Melanocyte of skin (primary cell): ENCODE measurements around the gene PSME2. TPM values are rescaled to one million over a fixed set of nuclear protein-coding genes. Genes with fewer than 3 reads are reported as not detected.

Experiments used
- small RNA-seq, 2 donors: library from RNA; depleted of rRNA; stranded (forward); fragments of <200 nt; gene quantifications; one replicate each; pipeline ENCODE3, GENCODE V24; 2012
- total RNA-seq, 2 donors: library from RNA; depleted of rRNA; stranded (reverse); fragments of >200 nt; gene quantifications; 2 replicates each; pipeline ENCODE4 v1.2.3, GENCODE V29; 2012

The PSME2 gene
- total RNA-seq, 2 donors: 163 to 168 TPM

Small RNA genes lying within 50 kb of the gene (small RNA-seq; reads per million reads assigned to genes)
- 0.29 to 0.73 reads per million in 2 donors for gene AL136295.4
- 0 to 0.17 reads per million in 2 donors for gene IPO4
- gene IRF9: 0 to 0.26 reads per million in 2 donors
- 0.04 to 0.41 reads per million in 2 donors for gene RNA5SP383

Other genes starting within 250 kb of the PSME2 start
- 10 to 100 TPM; 30.6 to 34.4 TPM for gene DHRS4, start 192.8 kb downstream of the PSME2 start, total RNA-seq
- gene DHRS4L2, start 157.7 kb downstream of the PSME2 start, total RNA-seq: 10 to 100 TPM in 1 of 2 donors, 1 to 10 TPM in 1; 8.9 to 11.7 TPM
- gene CARMIL3, start 94.6 kb downstream of the PSME2 start, total RNA-seq: 1 to 10 TPM in 1 of 2 donors, under 1 TPM in 1; 1.00 to 1.7 TPM
- not detected for gene CPNE6, start 75.0 kb downstream of the PSME2 start, total RNA-seq
- gene PCK2, start 52.3 kb downstream of the PSME2 start, total RNA-seq: 10 to 100 TPM in 1 of 2 donors, 1 to 10 TPM in 1; 9.3 to 16.7 TPM
- 10 to 100 TPM; 74.3 to 83.3 TPM for gene DCAF11, start 31.8 kb downstream of the PSME2 start, total RNA-seq
- 1 to 10 TPM; 1.7 to 2.0 TPM for gene NRL, start 31.7 kb downstream of the PSME2 start, total RNA-seq
- under 1 TPM in 1 of 2 donors, not detected in 1; 0.34 TPM for gene FITM1, start 16.0 kb downstream of the PSME2 start, total RNA-seq
- 100 to 1,000 TPM; 116 TPM for gene PSME1, start 10.4 kb downstream of the PSME2 start, total RNA-seq
- 10 to 100 TPM; 16.9 to 18.6 TPM for gene EMC9, start 5.0 kb downstream of the PSME2 start, total RNA-seq
- 10 to 100 TPM; 58.8 to 76.9 TPM for gene RNF31, start 888 bp upstream of the PSME2 start, total RNA-seq
- gene IRF9, start 14.7 kb upstream of the PSME2 start, total RNA-seq: 100 to 1,000 TPM; 161 to 192 TPM
- gene REC8, start 25.5 kb upstream of the PSME2 start, total RNA-seq: 10 to 100 TPM in 1 of 2 donors, 1 to 10 TPM in 1; 8.9 to 29.0 TPM
- gene IPO4, start 42.2 kb upstream of the PSME2 start, total RNA-seq: 10 to 100 TPM; 38.2 to 69.3 TPM
- 10 to 100 TPM; 57.6 to 60.9 TPM for gene TM9SF1, start 48.8 kb upstream of the PSME2 start, total RNA-seq
- not detected for gene TSSK4, start 59.1 kb upstream of the PSME2 start, total RNA-seq
- 10 to 100 TPM in 1 of 2 donors, 1 to 10 TPM in 1; 8.3 to 12.4 TPM for gene CHMP4A, start 66.9 kb upstream of the PSME2 start, total RNA-seq
- gene MDP1, start 69.5 kb upstream of the PSME2 start, total RNA-seq: 1 to 10 TPM; 3.3 to 7.9 TPM
- gene NEDD8, start 85.8 kb upstream of the PSME2 start, total RNA-seq: 10 to 100 TPM; 80.2 to 96.6 TPM
- gene GMPR2, start 86.3 kb upstream of the PSME2 start, total RNA-seq: 10 to 100 TPM; 39.9 to 64.6 TPM
- 10 to 100 TPM; 44.6 to 52.7 TPM for gene TINF2, start 96.0 kb upstream of the PSME2 start, total RNA-seq
- under 1 TPM in 1 of 2 donors, not detected in 1; 0.34 TPM for gene TGM1, start 116.6 kb upstream of the PSME2 start, total RNA-seq
- gene RABGGTA, start 125.0 kb upstream of the PSME2 start, total RNA-seq: 10 to 100 TPM; 38.5 to 41.0 TPM
- gene DHRS1, start 153.2 kb upstream of the PSME2 start, total RNA-seq: 10 to 100 TPM; 11.0 to 20.3 TPM
- gene NOP9, start 153.2 kb upstream of the PSME2 start, total RNA-seq: 10 to 100 TPM; 23.1 to 28.3 TPM
- gene CIDEB, start 161.4 kb upstream of the PSME2 start, total RNA-seq: 1 to 10 TPM; 1.7 to 2.4 TPM
- 1 to 10 TPM; 3.3 to 4.5 TPM for gene LTB4R2, start 163.5 kb upstream of the PSME2 start, total RNA-seq
- gene LTB4R, start 164.9 kb upstream of the PSME2 start, total RNA-seq: 1 to 10 TPM in 1 of 2 donors, under 1 TPM in 1; 1.00 to 2.1 TPM
- gene ADCY4, start 188.5 kb upstream of the PSME2 start, total RNA-seq: under 1 TPM; under 0.01 to 0.34 TPM
- 1 to 10 TPM; 3.4 to 3.7 TPM for gene RIPK3, start 193.4 kb upstream of the PSME2 start, total RNA-seq
- 10 to 100 TPM; 16.0 to 29.3 TPM for gene NFATC4, start 221.6 kb upstream of the PSME2 start, total RNA-seq